Measurements from ENCODE around the gene RYR2.

DNA sequence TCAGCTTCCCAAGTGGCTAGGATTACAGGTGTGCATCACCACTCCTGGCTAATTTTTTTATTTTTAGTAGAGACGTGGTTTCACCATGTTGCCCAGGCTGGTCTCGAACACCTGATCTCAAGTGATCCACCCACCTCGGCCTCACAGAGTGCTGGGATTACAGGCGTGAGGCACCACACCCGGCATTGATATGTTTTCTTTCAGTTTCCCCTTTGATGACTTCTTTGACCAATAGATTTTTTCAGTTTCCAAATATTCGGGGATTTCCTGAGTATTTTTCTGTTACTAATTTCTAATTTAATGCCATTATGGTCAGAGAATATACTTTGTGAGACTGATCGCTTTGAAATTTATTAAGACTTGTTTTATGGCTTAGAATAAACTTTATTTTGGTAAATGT is 406.1 kb downstream of the RYR2 start:
- TF ChIP-seq CTCF (IDR thresholded peaks at IDR 0.05) = no peak
- TF ChIP-seq POLR2A (IDR thresholded peaks at IDR 0.05) = no peak
